Parathyroid adenoma (tissue), 2 donors: Measurements from ENCODE around the gene MAT2B.

Source experiments
- H2AFZ ChIP-seq: fragments of 300-600 bp; sonication (generic); one replicate; pipeline ENCODE4 v1.7.0; 2017; ENCODE audit warnings: antibody characterized with exemption, mild to moderate bottlenecking
- H3K27ac ChIP-seq: fragments of 300-600 bp; sonication (generic); one replicate; pipeline ENCODE4 v1.7.0; 2017
- H3K27me3 ChIP-seq: fragments of 300-600 bp; sonication (generic); one replicate; pipeline ENCODE4 v1.7.0; 2017; ENCODE audit warnings: low read length; ENCODE audit not compliant: control insufficient read depth, insufficient read depth
- H3K36me3 ChIP-seq: fragments of 300-600 bp; sonication (generic); one replicate; pipeline ENCODE4 v1.7.0; 2017; ENCODE audit warnings: low read length; ENCODE audit not compliant: control insufficient read depth, insufficient read depth
- H3K4me1 ChIP-seq: fragments of 300-600 bp; sonication (generic); one replicate; pipeline ENCODE4 v1.7.0; 2017; ENCODE audit warnings: control low read depth
- H3K4me2 ChIP-seq: fragments of 300-600 bp; sonication (generic); one replicate; pipeline ENCODE4 v1.7.0; 2017; ENCODE audit warnings: low read length
- H3K4me3 ChIP-seq: fragments of 300-600 bp; sonication (generic); one replicate; pipeline ENCODE4 v1.7.0; 2017; ENCODE audit warnings: low read depth, low read length
- H3K79me2 ChIP-seq: fragments of 300-600 bp; sonication (generic); one replicate; pipeline ENCODE4 v1.7.0; 2017; ENCODE audit warnings: control low read depth
- H3K9ac ChIP-seq: fragments of 300-600 bp; sonication (generic); one replicate; pipeline ENCODE4 v1.7.0; 2017; ENCODE audit warnings: mild to moderate bottlenecking
- H3K9me3 ChIP-seq: fragments of 300-600 bp; sonication (generic); one replicate; pipeline ENCODE4 v1.7.0; 2017; ENCODE audit warnings: low read length; ENCODE audit not compliant: control insufficient read depth
- TF ChIP-seq, protein P1 (sequence below): fragments of 300-600 bp; sonication (generic); IDR thresholded peaks from one replicate; pipeline ENCODE4 v1.7.0; 2017; ENCODE audit warnings: antibody characterized with exemption, mild to moderate bottlenecking
- donor health status: primary hyperparathyroidism.

The MAT2B gene

DNA sequence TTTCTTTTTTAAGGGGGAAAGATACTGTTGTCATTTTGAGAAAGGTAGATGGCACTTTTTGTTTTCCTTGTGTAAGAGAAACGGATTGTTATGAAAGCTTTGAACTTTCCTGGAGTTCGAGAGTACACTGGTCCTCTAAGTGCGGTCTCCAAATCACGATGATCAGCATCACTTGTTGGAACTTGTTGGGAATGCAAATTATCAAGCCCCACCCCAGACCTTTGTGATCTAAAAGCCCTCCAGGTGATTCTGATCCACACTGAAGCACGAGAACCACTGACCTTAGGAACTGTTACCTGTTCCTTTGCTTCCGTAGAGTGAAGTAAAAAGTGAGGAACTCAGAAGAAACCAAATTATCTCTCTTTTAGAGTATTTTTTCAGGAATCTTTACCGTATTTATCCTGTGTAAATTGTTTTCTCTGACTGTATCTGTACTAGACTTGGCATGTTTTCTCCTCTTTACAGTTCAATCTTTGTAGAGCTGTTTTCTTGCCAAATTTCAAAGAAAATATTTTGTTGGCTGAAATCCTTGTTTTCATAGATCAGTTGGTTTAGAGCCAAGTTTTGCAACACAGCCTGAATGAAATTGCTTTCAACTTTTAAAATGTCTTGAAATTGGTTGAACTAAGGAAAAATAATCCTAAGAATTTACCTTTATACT is 4.0 kb downstream of the MAT2B start:
- no peaks in the 10 kb centered on the region for H3K27me3 ChIP-seq
- H3K27ac ChIP-seq: peak overlapping the region; percentile 44
- H3K9ac ChIP-seq: no peak overlapping the region
- no peaks in the 10 kb centered on the region for H3K36me3 ChIP-seq
- peak overlapping the region; percentile 54 for H3K4me2 ChIP-seq
- H3K4me3 ChIP-seq: peak overlapping the region; percentile 40
- H3K9me3 ChIP-seq: no peaks in the 10 kb centered on the region
- peaks cover 9% of the 10 kb centered on the region for H3K4me1 ChIP-seq
- H2AFZ ChIP-seq: no peak overlapping the region
- peaks cover 21% of the 10 kb centered on the region for H3K79me2 ChIP-seq
- TF ChIP-seq, protein P1, sequence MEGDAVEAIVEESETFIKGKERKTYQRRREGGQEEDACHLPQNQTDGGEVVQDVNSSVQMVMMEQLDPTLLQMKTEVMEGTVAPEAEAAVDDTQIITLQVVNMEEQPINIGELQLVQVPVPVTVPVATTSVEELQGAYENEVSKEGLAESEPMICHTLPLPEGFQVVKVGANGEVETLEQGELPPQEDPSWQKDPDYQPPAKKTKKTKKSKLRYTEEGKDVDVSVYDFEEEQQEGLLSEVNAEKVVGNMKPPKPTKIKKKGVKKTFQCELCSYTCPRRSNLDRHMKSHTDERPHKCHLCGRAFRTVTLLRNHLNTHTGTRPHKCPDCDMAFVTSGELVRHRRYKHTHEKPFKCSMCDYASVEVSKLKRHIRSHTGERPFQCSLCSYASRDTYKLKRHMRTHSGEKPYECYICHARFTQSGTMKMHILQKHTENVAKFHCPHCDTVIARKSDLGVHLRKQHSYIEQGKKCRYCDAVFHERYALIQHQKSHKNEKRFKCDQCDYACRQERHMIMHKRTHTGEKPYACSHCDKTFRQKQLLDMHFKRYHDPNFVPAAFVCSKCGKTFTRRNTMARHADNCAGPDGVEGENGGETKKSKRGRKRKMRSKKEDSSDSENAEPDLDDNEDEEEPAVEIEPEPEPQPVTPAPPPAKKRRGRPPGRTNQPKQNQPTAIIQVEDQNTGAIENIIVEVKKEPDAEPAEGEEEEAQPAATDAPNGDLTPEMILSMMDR: no peak

DNA sequence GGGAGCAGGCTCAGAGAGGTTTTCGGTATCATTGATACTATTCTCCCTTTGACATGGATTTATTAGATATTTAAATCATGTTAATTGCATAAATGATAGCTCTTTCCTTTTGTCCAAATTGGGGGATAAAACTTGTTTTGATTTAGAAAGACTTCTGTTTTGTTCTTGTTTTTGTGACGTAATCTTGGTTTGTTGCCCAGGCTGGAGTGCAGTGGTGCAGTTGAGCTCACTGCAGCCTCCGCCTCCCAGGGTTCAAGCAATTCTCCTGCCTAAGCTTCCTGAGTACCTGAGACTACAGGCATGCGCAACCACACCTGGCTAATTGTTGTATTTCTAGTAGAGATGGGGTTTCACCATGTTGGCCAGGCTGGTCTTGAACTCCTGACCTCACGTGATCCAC is 7.1 kb downstream of the MAT2B start:
- Histone ChIP-seq H3K4me1 (peaks cover 8% of the 10 kb centered on the region), H3K4me2 (no peak overlapping the region), H3K9ac (no peak overlapping the region), H3K36me3 (no peaks in the 10 kb centered on the region), H3K4me3 (no peak overlapping the region), H2AFZ (no peak overlapping the region), H3K79me2 (peaks cover 9% of the 10 kb centered on the region), H3K27ac (no peak overlapping the region), H3K27me3 (no peaks in the 10 kb centered on the region), H3K9me3 (no peaks in the 10 kb centered on the region)
- TF ChIP-seq, protein P1: no peak

DNA sequence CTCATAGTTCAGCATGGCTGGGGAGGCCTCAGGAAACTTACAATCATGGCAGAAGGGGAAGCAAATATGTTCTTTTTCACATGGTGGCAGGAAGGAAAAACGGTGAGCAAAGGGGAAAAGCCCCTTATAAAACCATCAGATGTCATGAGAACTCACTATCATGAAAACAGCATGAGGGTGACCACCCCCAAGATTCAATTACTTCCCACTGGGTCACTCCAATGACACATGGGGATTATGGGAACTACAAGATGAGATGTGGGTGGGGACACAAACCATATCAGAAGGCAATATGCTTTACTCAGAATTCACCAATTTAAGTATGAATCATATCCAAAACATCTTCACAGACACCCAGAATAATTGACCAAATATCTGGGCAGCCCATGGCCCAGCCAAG is 19.7 kb downstream of the MAT2B start:
- Histone ChIP-seq H3K27me3 (no peaks in the 10 kb centered on the region), H3K4me2 (no peak overlapping the region), H3K36me3 (no peaks in the 10 kb centered on the region), H3K9me3 (no peaks in the 10 kb centered on the region), H3K79me2 (no peaks in the 10 kb centered on the region), H3K4me1 (no peaks in the 10 kb centered on the region), H3K9ac (no peak overlapping the region), H2AFZ (no peak overlapping the region), H3K4me3 (no peak overlapping the region), H3K27ac (no peak overlapping the region)
- TF ChIP-seq, protein P1: no peak

DNA sequence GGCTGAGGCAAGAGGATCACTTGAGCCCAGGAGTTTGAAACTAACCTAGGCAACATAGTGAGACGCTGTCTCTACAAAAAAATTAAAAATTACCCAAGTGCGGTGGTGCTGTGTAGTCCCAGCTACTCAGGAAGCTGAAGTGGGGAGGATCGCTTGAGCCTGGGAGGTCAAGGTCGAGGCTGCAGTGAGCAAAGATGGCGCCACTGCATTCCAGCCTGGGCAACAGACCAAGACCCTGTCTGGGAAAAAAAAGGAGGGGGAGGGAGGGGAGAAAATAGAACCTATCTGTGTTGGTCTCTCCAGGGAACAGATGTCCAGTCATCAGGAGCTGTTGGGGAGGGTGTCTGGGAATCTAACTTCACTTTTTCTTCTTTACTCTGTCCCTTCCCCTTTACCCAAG is 24.3 kb downstream of the MAT2B start:
- TF ChIP-seq, protein P1: no peak
- Histone ChIP-seq H2AFZ (no peak overlapping the region), H3K4me1 (no peaks in the 10 kb centered on the region), H3K4me3 (no peak overlapping the region), H3K79me2 (no peaks in the 10 kb centered on the region), H3K27me3 (no peaks in the 10 kb centered on the region), H3K36me3 (no peaks in the 10 kb centered on the region), H3K9ac (no peak overlapping the region), H3K9me3 (no peaks in the 10 kb centered on the region), H3K27ac (no peak overlapping the region), H3K4me2 (no peak overlapping the region)

DNA sequence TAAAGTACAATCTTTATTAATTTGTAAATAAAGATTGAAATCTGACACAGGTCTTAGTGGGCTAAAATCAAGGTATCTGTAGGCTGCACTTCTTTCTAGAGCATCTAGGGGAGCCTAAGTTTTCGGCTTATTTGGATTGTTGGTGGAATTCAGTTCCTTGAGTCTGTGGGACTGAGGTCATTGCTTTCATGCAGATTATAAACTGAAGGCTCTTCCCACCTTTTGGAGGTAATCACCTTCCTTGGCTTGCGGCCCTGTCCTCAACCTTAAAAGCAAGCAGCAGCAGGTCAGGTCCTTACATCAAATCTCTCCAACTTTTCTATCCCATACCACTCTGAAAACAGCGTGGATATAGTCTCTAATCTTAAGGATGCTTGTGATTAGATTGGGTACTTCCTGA is 25.9 kb downstream of the MAT2B start:
- H3K27ac ChIP-seq: no peak overlapping the region
- H3K79me2 ChIP-seq: no peaks in the 10 kb centered on the region
- TF ChIP-seq, protein P1: no peak
- H3K9ac ChIP-seq: no peak overlapping the region
- no peaks in the 10 kb centered on the region for H3K36me3 ChIP-seq
- no peak overlapping the region for H2AFZ ChIP-seq
- no peak overlapping the region for H3K4me3 ChIP-seq
- no peak overlapping the region for H3K4me2 ChIP-seq
- H3K27me3 ChIP-seq: no peaks in the 10 kb centered on the region
- no peaks in the 10 kb centered on the region for H3K9me3 ChIP-seq
- no peaks in the 10 kb centered on the region for H3K4me1 ChIP-seq
